Measurements from ENCODE around the gene ARHGAP27.

DNA sequence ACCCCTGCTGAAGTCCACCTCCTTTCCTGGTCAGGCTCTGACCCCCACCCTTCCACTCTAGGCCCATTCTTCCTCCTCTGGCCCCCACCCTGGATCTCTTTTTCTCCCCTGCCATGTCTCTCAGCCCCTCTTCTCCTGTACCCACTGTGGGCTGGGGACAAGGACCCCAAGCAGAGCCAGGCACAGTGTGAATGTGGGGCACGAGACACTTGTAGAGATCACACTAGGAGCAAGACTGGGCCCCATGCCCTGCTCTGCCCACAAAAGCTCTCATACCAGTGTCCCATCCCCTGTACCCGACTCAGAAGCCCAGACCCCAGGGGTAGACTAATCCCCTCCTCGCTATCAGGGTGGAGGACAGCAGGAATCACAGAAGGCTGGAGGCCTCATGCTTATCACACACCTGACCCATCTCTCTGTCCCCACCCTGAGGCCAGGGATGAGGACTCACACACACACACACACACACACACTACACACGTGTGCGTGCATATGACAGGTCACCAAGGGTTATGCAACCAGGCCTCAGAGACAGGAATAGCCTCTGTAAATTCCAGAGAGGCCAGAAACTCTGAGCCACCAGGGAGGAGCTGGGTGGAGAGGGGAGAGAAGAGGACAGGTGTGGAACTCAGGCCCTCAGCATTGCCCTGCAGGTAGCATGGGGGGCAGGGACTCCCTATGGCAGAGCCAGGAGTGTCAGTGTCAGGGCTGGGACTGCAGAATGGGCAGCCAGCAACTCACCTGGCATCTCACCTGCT lies 21.1 kb downstream of the ARHGAP27 start:
- TF ChIP-seq POLR2AphosphoS5 (IDR thresholded peaks at IDR 0.05; ENCODE audit: low read depth, low read length), result no peak
- TF ChIP-seq POLR2A (IDR thresholded peaks at IDR 0.05; ENCODE audit: low read depth, low read length), result no peak
- TF ChIP-seq PAX5 (IDR thresholded peaks at IDR 0.05; ENCODE audit: insufficient read depth, low read length, severe bottlenecking), result no peak
- no peak for TF ChIP-seq TAF1 (IDR thresholded peaks at IDR 0.05; ENCODE audit: low read depth, low read length)
- TF ChIP-seq SPI1 (IDR thresholded peaks at IDR 0.05; ENCODE audit: low read depth, low read length), result no peak
- TF ChIP-seq POU2F2 (IDR thresholded peaks at IDR 0.05; ENCODE audit: low read depth, low read length), result no peak

Measured in GM12891 (cell line).